Measurements from ENCODE around the gene GPR158. TPM values are rescaled to one million over a fixed set of nuclear protein-coding genes. Genes with fewer than 3 reads are reported as not detected.

Gene GPR158
- total and polyA plus RNA-seq, 8 donors: 0.06 to 1.2 (median 0.24) TPM

GRCh38 chr10:25285809-25286208 lies 111.0 kb downstream of the GPR158 start:
- intact Hi-C loops (cut with DNase I): loop anchor here in 1 of 3 donors (10.0 kb wide), 1 partner anchor 409 kb away; no protein-coding TSS in a partner anchor
- Histone ChIP-seq H3K27me3 (peaks cover 0 to 3% (median 2%) of the 10 kb centered on the region in 4 donors), H3K9me3 (no peaks in the 10 kb centered on the region), H3K27ac (no peak overlapping the region), H3K36me3 (no peaks in the 10 kb centered on the region), H3K4me3 (no peak overlapping the region), H3K4me1 (no peaks in the 10 kb centered on the region)
- FAIRE-seq (no peak), DNase-seq (no peak), ATAC-seq (no peak)
- 55 to 63% methylated on average over 2 of the region's 2 CpGs for WGBS, 2 donors
- no peak for TF ChIP-seq CTCF (IDR thresholded peaks at IDR 0.05)

- intact Hi-C loops (cut with DNase I): loop anchor here in 1 of 3 donors (10.0 kb wide), 1 partner anchor 407 kb away; no protein-coding TSS in a partner anchor
- 33 to 47% methylated on average over 1 of the region's 1 CpG for WGBS, 2 donors
- FAIRE-seq (no peak), DNase-seq (no peak), ATAC-seq (no peak)
- Histone ChIP-seq H3K27me3 (peaks cover 0 to 3% (median 1%) of the 10 kb centered on the region in 4 donors), H3K9me3 (no peaks in the 10 kb centered on the region), H3K4me3 (no peak overlapping the region), H3K4me1 (no peaks in the 10 kb centered on the region), H3K36me3 (no peaks in the 10 kb centered on the region), H3K27ac (no peak overlapping the region)
- no peak for TF ChIP-seq CTCF (IDR thresholded peaks at IDR 0.05)
Measured at GRCh38 chr10:25288181-25288580, 113.4 kb downstream of the GPR158 start.

- no peaks in the 10 kb centered on the region for H3K9me3 ChIP-seq
- H3K4me3 ChIP-seq: no peak overlapping the region
- H3K27me3 ChIP-seq: no peaks in the 10 kb centered on the region
- 64 to 86% methylated on average over 5 of the region's 5 CpGs for WGBS, 2 donors
- no peak for ATAC-seq
- no peak for FAIRE-seq
- H3K36me3 ChIP-seq: no peaks in the 10 kb centered on the region
- no peak for TF ChIP-seq CTCF (IDR thresholded peaks at IDR 0.05)
- intact Hi-C loops (cut with DNase I): no loop called here
- H3K4me1 ChIP-seq: no peaks in the 10 kb centered on the region
- no peak for DNase-seq
- H3K27ac ChIP-seq: no peak overlapping the region
Measured at GRCh38 chr10:25294032-25294926, 119.5 kb downstream of the GPR158 start.

- 48 to 65% methylated on average over 1 of the region's 1 CpG for WGBS, 2 donors
- no peak for FAIRE-seq
- intact Hi-C loops (cut with DNase I): no loop called here
Measured at GRCh38 chr10:25296324-25296723, 121.5 kb downstream of the GPR158 start.

More at GRCh38 chr10:25296324-25296723, 121.5 kb downstream of the GPR158 start:
- Histone ChIP-seq H3K27me3 (no peaks in the 10 kb centered on the region), H3K4me1 (no peaks in the 10 kb centered on the region), H3K27ac (no peak overlapping the region), H3K4me3 (no peak overlapping the region), H3K9me3 (no peaks in the 10 kb centered on the region), H3K36me3 (no peaks in the 10 kb centered on the region)
- ATAC-seq: no peak
- no peak for TF ChIP-seq CTCF (IDR thresholded peaks at IDR 0.05)
- no peak for DNase-seq
